Measurements from ENCODE around the gene CCDC196. TPM values are rescaled to one million over a fixed set of nuclear protein-coding genes. Genes with fewer than 3 reads are reported as not detected.

Gene CCDC196
- total and polyA plus RNA-seq, 4 experiments from 2014 or later: not detected

DNA sequence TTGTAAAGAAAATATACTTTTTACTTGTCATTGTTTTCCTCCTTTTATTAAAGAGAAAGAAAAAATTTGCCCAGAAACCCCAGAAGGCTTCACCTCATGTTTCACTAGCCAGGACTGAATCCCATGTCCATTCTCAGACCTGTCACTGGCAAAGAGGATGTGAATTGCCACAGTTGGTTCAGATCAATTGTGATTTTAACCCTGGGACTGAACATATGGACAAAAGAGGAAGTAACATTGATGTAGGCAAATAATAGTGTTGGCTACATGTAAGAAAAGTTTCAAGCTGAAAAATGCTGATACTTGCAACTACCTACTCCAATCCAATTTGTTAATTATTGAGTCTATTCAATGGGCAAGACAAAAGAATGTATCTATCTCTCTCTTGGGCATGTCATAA is 8.6 kb upstream of the CCDC196 start:
- Histone ChIP-seq H3K27me3 (ENCODE audit: insufficient read depth, low read length) (no peaks in the 10 kb centered on the region), H3K4me1 (ENCODE audit: insufficient read depth, low read length) (no peaks in the 10 kb centered on the region), H3K27ac (ENCODE audit: low read depth, low read length) (no peak overlapping the region), H3K4me3 (ENCODE audit: low read length in 2 of 2) (no peak overlapping the region), H3K9me3 (ENCODE audit: control insufficient read depth in 1 of 2, low read length in 2 of 2) (no peaks in the 10 kb centered on the region), H3K36me3 (ENCODE audit: insufficient read depth, low read length) (no peaks in the 10 kb centered on the region)
- H3K27ac Mint-ChIP-seq: no peak overlapping the region
- ChIA-PET POLR2A (ENCODE audit: partially characterized antibody) (no interaction called here), CTCF (ENCODE audit: partially characterized antibody) (interaction anchor here (1.0 kb wide), 1 partner anchor 18 kb away, joined by 3 read pairs; no protein-coding TSS in a partner anchor)
- DNase-seq: no peak
- H3K36me3 Mint-ChIP-seq: peaks cover 0 to 10% of the 10 kb centered on the region in 2 donors
- H3K9me3 Mint-ChIP-seq: peaks cover 0 to 3% (median 0%) of the 10 kb centered on the region in 8 donors
- H3K4me1 Mint-ChIP-seq: no peaks in the 10 kb centered on the region
- H3K4me3 Mint-ChIP-seq: no peak overlapping the region
- intact Hi-C loops (cut with micrococcal nuclease): no loop called here
- H3K27me3 Mint-ChIP-seq: no peaks in the 10 kb centered on the region

DNA sequence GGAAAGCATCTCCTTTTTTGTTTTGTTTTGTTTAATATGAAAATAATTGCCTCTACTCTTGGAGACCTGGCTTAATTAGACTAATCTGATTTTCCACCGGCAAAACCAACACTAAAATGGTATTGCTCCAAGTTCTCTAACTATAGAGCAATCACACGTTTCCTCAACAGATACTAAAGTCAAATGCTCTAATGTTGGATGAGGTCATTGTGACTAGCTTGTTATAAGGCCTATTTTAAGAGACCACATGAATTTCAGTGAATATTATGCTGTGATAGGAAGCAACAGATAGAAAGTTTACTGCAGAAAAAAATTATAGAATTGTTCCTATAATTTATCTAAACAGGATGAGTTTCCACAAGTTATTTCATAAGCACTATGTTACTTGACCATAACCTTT is 3.3 kb upstream of the CCDC196 start:
- ChIA-PET CTCF (ENCODE audit: partially characterized antibody) (no interaction called here), POLR2A (ENCODE audit: partially characterized antibody) (no interaction called here)
- no peak overlapping the region for H3K4me3 ChIP-seq (ENCODE audit: low read length in 2 of 2)
- no peaks in the 10 kb centered on the region for H3K36me3 ChIP-seq (ENCODE audit: insufficient read depth, low read length)
- no peaks in the 10 kb centered on the region for H3K4me1 ChIP-seq (ENCODE audit: insufficient read depth, low read length)
- intact Hi-C loops (cut with micrococcal nuclease): no loop called here
- DNase-seq: no peak
- no peak overlapping the region for H3K27ac ChIP-seq (ENCODE audit: low read depth, low read length)
- H3K4me3 Mint-ChIP-seq: no peak overlapping the region
- H3K27me3 ChIP-seq (ENCODE audit: insufficient read depth, low read length): no peaks in the 10 kb centered on the region
- H3K9me3 ChIP-seq (ENCODE audit: control insufficient read depth in 1 of 2, low read length in 2 of 2): no peaks in the 10 kb centered on the region
- H3K27me3 Mint-ChIP-seq: no peaks in the 10 kb centered on the region
- peaks cover 0 to 5% of the 10 kb centered on the region in 2 donors for H3K36me3 Mint-ChIP-seq
- H3K4me1 Mint-ChIP-seq: peaks cover 0 to 6% (median under 1%) of the 10 kb centered on the region in 4 donors
- no peak overlapping the region for H3K27ac Mint-ChIP-seq
- H3K9me3 Mint-ChIP-seq: no peaks in the 10 kb centered on the region

- Histone ChIP-seq H3K9me3 (ENCODE audit: control insufficient read depth in 1 of 2, low read length in 2 of 2) (no peaks in the 10 kb centered on the region), H3K4me3 (ENCODE audit: low read length in 2 of 2) (no peak overlapping the region), H3K36me3 (ENCODE audit: insufficient read depth, low read length) (no peaks in the 10 kb centered on the region), H3K4me1 (ENCODE audit: insufficient read depth, low read length) (no peaks in the 10 kb centered on the region), H3K27me3 (ENCODE audit: insufficient read depth, low read length) (no peaks in the 10 kb centered on the region), H3K27ac (ENCODE audit: low read depth, low read length) (no peak overlapping the region)
- ChIA-PET CTCF (ENCODE audit: partially characterized antibody) (no interaction called here), POLR2A (ENCODE audit: partially characterized antibody) (no interaction called here)
- H3K4me1 Mint-ChIP-seq: peaks cover 0 to 6% (median under 1%) of the 10 kb centered on the region in 4 donors
- H3K27me3 Mint-ChIP-seq: no peaks in the 10 kb centered on the region
- peaks cover 0 to 5% of the 10 kb centered on the region in 2 donors for H3K36me3 Mint-ChIP-seq
- intact Hi-C loops (cut with micrococcal nuclease): no loop called here
- H3K9me3 Mint-ChIP-seq: no peaks in the 10 kb centered on the region
- H3K27ac Mint-ChIP-seq: no peak overlapping the region
- H3K4me3 Mint-ChIP-seq: no peak overlapping the region
- DNase-seq: no peak
These were observed 2.8 kb upstream of the CCDC196 start for GRCh38 chr14:66483322-66483721.

GRCh38 chr14:66485029-66485428 is 1.1 kb upstream of the CCDC196 start:
- H3K27ac Mint-ChIP-seq: no peak overlapping the region
- H3K4me1 ChIP-seq (ENCODE audit: insufficient read depth, low read length): no peaks in the 10 kb centered on the region
- no peaks in the 10 kb centered on the region for H3K27me3 Mint-ChIP-seq

DNA sequence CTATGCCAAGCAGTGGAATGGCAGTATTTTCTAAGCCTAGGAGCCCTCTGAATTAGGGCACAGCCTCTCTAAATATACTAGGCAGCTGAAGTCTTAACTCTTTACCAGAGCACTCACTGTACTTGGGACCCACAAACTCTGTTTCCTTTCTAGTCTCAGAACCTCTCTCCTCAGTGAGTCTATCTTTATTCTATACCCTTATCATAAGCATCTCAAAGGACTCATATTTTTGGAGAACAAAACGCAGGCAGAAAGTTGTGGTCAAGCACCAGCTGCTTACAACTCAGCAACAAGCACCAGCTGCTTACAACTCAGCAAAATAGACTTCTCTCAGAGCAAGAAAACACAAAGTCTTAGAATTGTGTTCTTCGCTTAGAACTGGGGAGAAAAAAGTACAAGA is 993 bp downstream of the CCDC196 start:
- intact Hi-C loops (cut with micrococcal nuclease): no loop called here

More at GRCh38 chr14:66485029-66485428, 1.1 kb upstream of the CCDC196 start:
- Mint-ChIP-seq H3K4me3 (no peak overlapping the region), H3K9me3 (no peaks in the 10 kb centered on the region), H3K36me3 (peaks cover 0 to 5% of the 10 kb centered on the region in 2 donors), H3K4me1 (peaks cover 0 to 6% (median under 1%) of the 10 kb centered on the region in 4 donors)
- intact Hi-C loops (cut with micrococcal nuclease): no loop called here
- no peak for DNase-seq
- no peak overlapping the region for H3K4me3 ChIP-seq (ENCODE audit: low read length in 2 of 2)
- no peaks in the 10 kb centered on the region for H3K36me3 ChIP-seq (ENCODE audit: insufficient read depth, low read length)
- H3K27me3 ChIP-seq (ENCODE audit: insufficient read depth, low read length): no peaks in the 10 kb centered on the region
- H3K27ac ChIP-seq (ENCODE audit: low read depth, low read length): no peak overlapping the region
- CTCF ChIA-PET (ENCODE audit: partially characterized antibody): no interaction called here
- POLR2A ChIA-PET (ENCODE audit: partially characterized antibody): no interaction called here
- no peaks in the 10 kb centered on the region for H3K9me3 ChIP-seq (ENCODE audit: control insufficient read depth in 1 of 2, low read length in 2 of 2)

GRCh38 chr14:66490143-66491111 is 4.3 kb downstream of the CCDC196 start:
- H3K4me1 ChIP-seq (ENCODE audit: insufficient read depth, low read length): no peaks in the 10 kb centered on the region
- no peaks in the 10 kb centered on the region for H3K9me3 Mint-ChIP-seq
- H3K4me1 Mint-ChIP-seq: peaks cover 0 to 2% (median 1%) of the 10 kb centered on the region in 4 donors
- H3K36me3 Mint-ChIP-seq: no peaks in the 10 kb centered on the region
- H3K36me3 ChIP-seq (ENCODE audit: insufficient read depth, low read length): no peaks in the 10 kb centered on the region
- H3K27ac Mint-ChIP-seq: no peak overlapping the region
- intact Hi-C loops (cut with micrococcal nuclease): no loop called here
- DNase-seq: no peak
- no peak overlapping the region for H3K4me3 ChIP-seq (ENCODE audit: low read length in 2 of 2)
- no peaks in the 10 kb centered on the region for H3K27me3 ChIP-seq (ENCODE audit: insufficient read depth, low read length)
- no peak overlapping the region for H3K27ac ChIP-seq (ENCODE audit: low read depth, low read length)
- no peaks in the 10 kb centered on the region for H3K9me3 ChIP-seq (ENCODE audit: control insufficient read depth in 1 of 2, low read length in 2 of 2)
- no peak overlapping the region for H3K4me3 Mint-ChIP-seq
- CTCF ChIA-PET (ENCODE audit: partially characterized antibody): interaction anchor here (0.9 to 1.4 kb wide), 2 partner anchors 9 to 18 kb away, joined by 3 to 5 read pairs; partner anchors contain the start of gene GPHN
- H3K27me3 Mint-ChIP-seq: no peaks in the 10 kb centered on the region
- POLR2A ChIA-PET (ENCODE audit: partially characterized antibody): no interaction called here

More for the DNA sequence above, 993 bp downstream of the CCDC196 start:
- H3K27me3 Mint-ChIP-seq: no peaks in the 10 kb centered on the region
- no peaks in the 10 kb centered on the region for H3K9me3 Mint-ChIP-seq
- H3K4me3 ChIP-seq (ENCODE audit: low read length in 2 of 2): no peak overlapping the region
- peaks cover 0 to 6% (median under 1%) of the 10 kb centered on the region in 4 donors for H3K4me1 Mint-ChIP-seq
- no peaks in the 10 kb centered on the region for H3K27me3 ChIP-seq (ENCODE audit: insufficient read depth, low read length)
- no peaks in the 10 kb centered on the region for H3K4me1 ChIP-seq (ENCODE audit: insufficient read depth, low read length)
- no peaks in the 10 kb centered on the region for H3K36me3 ChIP-seq (ENCODE audit: insufficient read depth, low read length)
- peaks cover 0 to 3% of the 10 kb centered on the region in 2 donors for H3K36me3 Mint-ChIP-seq
- no peak overlapping the region for H3K27ac ChIP-seq (ENCODE audit: low read depth, low read length)
- no peak for DNase-seq
- no peaks in the 10 kb centered on the region for H3K9me3 ChIP-seq (ENCODE audit: control insufficient read depth in 1 of 2, low read length in 2 of 2)
- H3K27ac Mint-ChIP-seq: no peak overlapping the region
- H3K4me3 Mint-ChIP-seq: no peak overlapping the region
- POLR2A ChIA-PET (ENCODE audit: partially characterized antibody): no interaction called here
- CTCF ChIA-PET (ENCODE audit: partially characterized antibody): no interaction called here

DNA sequence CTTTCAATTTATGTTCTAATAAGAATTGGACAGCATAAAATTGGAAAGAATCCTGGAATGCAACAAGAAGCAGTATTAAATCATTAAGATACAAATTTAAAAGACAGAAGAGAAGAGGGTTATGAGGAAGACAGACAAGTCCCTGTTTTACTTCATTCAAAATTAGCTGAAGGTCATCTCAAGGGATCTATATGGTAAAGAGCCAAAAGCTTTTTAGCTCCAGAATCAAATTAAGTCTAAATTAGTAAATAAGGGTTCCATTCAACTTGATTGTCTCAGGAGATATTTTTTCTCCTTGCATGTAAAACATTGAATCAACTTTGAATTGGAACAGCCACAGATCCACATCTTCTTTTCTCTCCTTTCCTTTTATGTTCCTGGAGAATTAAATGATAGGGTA is 7.6 kb downstream of the CCDC196 start:
- Histone ChIP-seq H3K27me3 (ENCODE audit: insufficient read depth, low read length) (no peaks in the 10 kb centered on the region), H3K4me3 (ENCODE audit: low read length in 2 of 2) (no peak overlapping the region), H3K27ac (ENCODE audit: low read depth, low read length) (no peak overlapping the region), H3K9me3 (ENCODE audit: control insufficient read depth in 1 of 2, low read length in 2 of 2) (no peaks in the 10 kb centered on the region), H3K4me1 (ENCODE audit: insufficient read depth, low read length) (peaks cover 3% of the 10 kb centered on the region), H3K36me3 (ENCODE audit: insufficient read depth, low read length) (no peaks in the 10 kb centered on the region)
- no peaks in the 10 kb centered on the region for H3K9me3 Mint-ChIP-seq
- intact Hi-C loops (cut with micrococcal nuclease): no loop called here
- no peak overlapping the region for H3K27ac Mint-ChIP-seq
- ChIA-PET POLR2A (ENCODE audit: partially characterized antibody) (no interaction called here), CTCF (ENCODE audit: partially characterized antibody) (no interaction called here)
- H3K4me3 Mint-ChIP-seq: no peak overlapping the region
- no peaks in the 10 kb centered on the region for H3K36me3 Mint-ChIP-seq
- no peaks in the 10 kb centered on the region for H3K27me3 Mint-ChIP-seq
- DNase-seq: no peak
- H3K4me1 Mint-ChIP-seq: peaks cover 0 to 11% (median 9%) of the 10 kb centered on the region in 4 donors
